ENCODE measurements around the gene FAU. TPM values are rescaled to one million over a fixed set of nuclear protein-coding genes. Genes with fewer than 3 reads are reported as not detected.

FAU gene
- total RNA-seq, 2 experiments from 2014 or later = 1,138 to 1,149 TPM

- Mint-ChIP-seq H3K27me3 (no peaks in the 10 kb centered on the region), H3K4me1 (ENCODE audit: low read depth) (peaks cover 33% of the 10 kb centered on the region), H3K9me3 (no peaks in the 10 kb centered on the region), H3K36me3 (peaks cover 59% of the 10 kb centered on the region), H3K4me3 (peak overlapping the region; percentile 99), H3K27ac (peak overlapping the region; percentile 96)
- CTCF ChIA-PET = interaction anchor here (1.2 to 1.3 kb wide), 2 partner anchors 25 to 238 kb away, joined by 4 to 5 read pairs; no protein-coding TSS in a partner anchor
- intact Hi-C loops (cut with micrococcal nuclease) = loop anchor here (1.0 to 5.0 kb wide), 7 partner anchors 12 to 72 kb away; partner anchors contain the start of genes ARL2, FAU, MRPL49 and SAC3D1
- DNase-seq = no peak
- POLR2A ChIA-PET = interaction anchor here (1.2 kb wide), 1 partner anchor 12 kb away, joined by 3 read pairs; no protein-coding TSS in a partner anchor
Observed at GRCh38 chr11:65084598-65085375, 37.1 kb downstream of the FAU start.

GRCh38 chr11:65083834-65084597 is 37.9 kb downstream of the FAU start, which contains the start of the genes CDCA5 and ZFPL1:
Gene CDCA5 (minus strand): TSS chr11:65084040. CDS start chr11:65083978, 62 bp downstream.
Gene ZFPL1 (plus strand): TSS chr11:65084222. CDS start chr11:65084699, 477 bp downstream.
- intact Hi-C loops (cut with micrococcal nuclease) = loop anchor here (1.0 to 5.0 kb wide), 7 partner anchors 12 to 72 kb away; partner anchors contain the start of genes ARL2, FAU, MRPL49 and SAC3D1
- POLR2A ChIA-PET = interaction anchor here (0.5 to 3.5 kb wide), 8 partner anchors 11 to 249 kb away, joined by 3 to 17 read pairs (median 3); partner anchors contain the start of genes FAU, MRPL49, SAC3D1 and VPS51
- peaks cover 57% of the 10 kb centered on the region for H3K36me3 Mint-ChIP-seq

GRCh38 chr11:65083134-65083833 is 38.6 kb downstream of the FAU start:
- Mint-ChIP-seq H3K27me3 (no peaks in the 10 kb centered on the region), H3K4me3 (peak overlapping the region; percentile 99)
- peak; percentile 34 for DNase-seq

More at GRCh38 chr11:65083834-65084597, 37.9 kb downstream of the FAU start, which contains the start of the genes CDCA5 and ZFPL1:
- Mint-ChIP-seq H3K9me3 (no peaks in the 10 kb centered on the region), H3K4me3 (peak within 1 kb of the TSS; percentile 99), H3K27me3 (no peaks in the 10 kb centered on the region), H3K27ac (peak within 1 kb of the TSS; percentile 96), H3K4me1 (ENCODE audit: low read depth) (peaks cover 36% of the 10 kb centered on the region)
- CTCF ChIA-PET = interaction anchor here (0.7 to 2.2 kb wide), 4 partner anchors 15 to 249 kb away, joined by 3 to 8 read pairs (median 5); partner anchors contain the start of gene ARL2
- DNase-seq = peak; percentile 97

DNA sequence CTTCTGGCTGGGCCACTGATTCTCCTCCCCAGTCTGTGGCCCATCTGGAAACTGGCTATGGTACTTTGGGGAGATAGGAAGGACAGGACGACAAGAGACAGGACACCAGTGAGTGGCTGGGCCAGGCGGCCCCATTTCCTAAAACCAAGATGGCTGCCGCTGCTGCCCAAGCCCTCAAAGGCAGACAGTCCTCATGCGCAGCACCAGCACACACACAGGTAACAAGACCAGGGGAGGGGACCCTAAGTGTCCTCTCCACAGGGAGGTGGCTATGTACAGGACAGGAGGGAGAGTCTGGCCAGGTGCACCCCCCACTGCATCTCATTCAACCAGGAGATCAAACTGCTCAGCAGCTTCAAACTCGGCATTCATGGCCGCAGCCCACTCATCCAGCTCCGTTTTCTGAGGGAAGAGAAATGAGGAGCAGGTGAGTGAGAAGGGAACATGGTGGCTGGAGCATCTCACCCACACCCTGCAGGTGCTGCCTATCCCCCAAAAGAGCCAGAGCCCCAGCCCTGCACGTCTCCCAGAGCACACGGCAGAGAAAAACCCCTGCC is 43.1 kb downstream of the FAU start:
- CTCF ChIA-PET = interaction anchor here (0.6 to 1.8 kb wide), 4 partner anchors 32 to 231 kb away, joined by 3 to 7 read pairs (median 4); partner anchors contain the start of gene TM7SF2
- no peak for DNase-seq
- Mint-ChIP-seq H3K27ac (no peak overlapping the region), H3K36me3 (peaks cover 68% of the 10 kb centered on the region), H3K4me1 (ENCODE audit: low read depth) (peaks cover 30% of the 10 kb centered on the region), H3K4me3 (no peak overlapping the region), H3K27me3 (no peaks in the 10 kb centered on the region), H3K9me3 (no peaks in the 10 kb centered on the region)
- POLR2A ChIA-PET = interaction anchor here (1.2 kb wide), 1 partner anchor 38 kb away, joined by 3 read pairs; the partner anchor contains the start of gene SAC3D1
- intact Hi-C loops (cut with micrococcal nuclease) = no loop called here

More at GRCh38 chr11:65083134-65083833, 38.6 kb downstream of the FAU start:
- peaks cover 43% of the 10 kb centered on the region for H3K4me1 Mint-ChIP-seq (ENCODE audit: low read depth)
- H3K9me3 Mint-ChIP-seq = no peaks in the 10 kb centered on the region
- H3K27ac Mint-ChIP-seq = peak overlapping the region; percentile 96
- H3K36me3 Mint-ChIP-seq = peaks cover 57% of the 10 kb centered on the region
- intact Hi-C loops (cut with micrococcal nuclease) = loop anchor here (5.0 kb wide), 2 partner anchors 56 to 71 kb away; partner anchors contain the start of genes ARL2 and SNX15
- ChIA-PET POLR2A (interaction anchor here (0.5 to 3.5 kb wide), 9 partner anchors 9 to 248 kb away, joined by 3 to 17 read pairs (median 4); partner anchors contain the start of genes FAU, MRPL49, SAC3D1 and VPS51), CTCF (interaction anchor here (0.7 to 2.2 kb wide), 5 partner anchors 14 to 250 kb away, joined by 3 to 8 read pairs (median 3); partner anchors contain the start of gene ARL2)

DNA sequence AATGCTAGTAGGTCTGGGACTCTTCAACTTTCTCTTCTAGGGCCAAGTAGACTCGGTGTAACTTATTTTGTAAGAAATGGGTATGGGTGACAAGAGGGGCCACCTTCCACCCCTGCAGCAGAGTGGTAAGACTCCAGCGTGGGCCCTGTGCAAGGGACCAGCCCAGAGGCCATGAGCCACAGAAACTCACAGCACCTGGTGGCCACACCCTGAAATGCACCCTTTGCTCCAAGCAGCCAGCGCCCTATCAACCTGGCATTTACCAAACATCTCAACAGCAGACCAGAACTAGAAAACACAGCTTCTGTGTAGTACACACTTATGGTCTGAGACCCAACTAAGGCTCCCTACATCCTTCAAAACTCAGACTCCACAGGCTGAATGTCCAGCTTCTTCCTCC is 43.8 kb downstream of the FAU start:
- peaks cover 30% of the 10 kb centered on the region for H3K4me1 Mint-ChIP-seq (ENCODE audit: low read depth)
- no peak overlapping the region for H3K27ac Mint-ChIP-seq
- H3K4me3 Mint-ChIP-seq = no peak overlapping the region
- H3K36me3 Mint-ChIP-seq = peaks cover 61% of the 10 kb centered on the region
- no peaks in the 10 kb centered on the region for H3K9me3 Mint-ChIP-seq
- intact Hi-C loops (cut with micrococcal nuclease) = no loop called here
- POLR2A ChIA-PET = no interaction called here
- CTCF ChIA-PET = interaction anchor here (0.6 to 1.8 kb wide), 4 partner anchors 33 to 230 kb away, joined by 3 to 7 read pairs (median 4); partner anchors contain the start of gene TM7SF2
- peak; percentile 74 for DNase-seq
- no peaks in the 10 kb centered on the region for H3K27me3 Mint-ChIP-seq

DNA sequence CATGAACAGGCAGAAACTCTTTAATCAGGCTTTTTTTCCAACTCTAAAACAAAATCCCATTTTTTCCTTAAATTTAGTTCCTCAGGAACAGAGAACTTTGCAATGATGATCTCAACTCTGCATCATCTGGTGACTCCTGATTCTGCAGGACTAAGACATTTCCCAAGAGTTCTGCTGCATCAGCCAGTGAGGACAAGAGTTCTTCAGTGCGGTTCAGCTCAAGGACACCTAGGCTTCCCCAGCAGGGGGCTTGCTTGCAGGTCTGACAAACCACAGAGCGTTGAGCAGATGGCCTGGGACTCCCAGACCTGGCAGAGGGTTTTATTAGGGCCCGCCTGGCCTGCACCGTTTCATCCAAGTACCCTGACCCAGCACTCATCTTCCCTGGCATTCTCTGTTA is 44.5 kb downstream of the FAU start:
- POLR2A ChIA-PET = no interaction called here
- H3K36me3 Mint-ChIP-seq = peaks cover 55% of the 10 kb centered on the region

DNA sequence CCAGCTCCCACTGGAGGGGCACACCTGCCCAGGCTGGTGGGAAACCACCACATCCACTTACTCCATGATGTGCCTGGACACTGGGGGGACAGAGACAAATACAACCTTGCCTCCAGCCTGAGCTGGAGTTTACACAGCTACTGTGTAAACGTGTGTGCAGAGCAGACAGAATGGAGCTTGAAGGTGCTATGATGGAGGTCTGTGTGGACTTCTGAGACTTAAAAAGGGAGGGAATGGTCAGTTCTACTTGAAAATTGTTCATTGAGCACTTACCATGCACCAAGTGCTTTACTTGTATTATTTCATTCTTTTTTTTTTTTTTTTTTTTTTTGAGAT is 49.3 kb downstream of the FAU start:
- Mint-ChIP-seq H3K36me3 (peaks cover 15% of the 10 kb centered on the region), H3K4me1 (ENCODE audit: low read depth) (no peaks in the 10 kb centered on the region), H3K27me3 (no peaks in the 10 kb centered on the region), H3K9me3 (no peaks in the 10 kb centered on the region), H3K27ac (no peak overlapping the region), H3K4me3 (no peak overlapping the region)
- intact Hi-C loops (cut with micrococcal nuclease) = no loop called here
- ChIA-PET POLR2A (interaction anchor here (0.7 kb wide), 1 partner anchor 11 kb away, joined by 3 read pairs; the partner anchor contains the start of gene CDCA5), CTCF (interaction anchor here (0.9 kb wide), 1 partner anchor 58 kb away, joined by 3 read pairs; the partner anchor contains the start of gene ARL2)
- no peak for DNase-seq

More for the DNA sequence above, 44.5 kb downstream of the FAU start:
- Mint-ChIP-seq H3K27me3 (no peaks in the 10 kb centered on the region), H3K9me3 (no peaks in the 10 kb centered on the region), H3K27ac (no peak overlapping the region), H3K4me3 (no peak overlapping the region), H3K4me1 (ENCODE audit: low read depth) (peaks cover 23% of the 10 kb centered on the region)
- intact Hi-C loops (cut with micrococcal nuclease) = no loop called here
- DNase-seq = no peak
- CTCF ChIA-PET = interaction anchor here (1.8 kb wide), 1 partner anchor 33 kb away, joined by 7 read pairs; the partner anchor contains the start of gene TM7SF2

DNA sequence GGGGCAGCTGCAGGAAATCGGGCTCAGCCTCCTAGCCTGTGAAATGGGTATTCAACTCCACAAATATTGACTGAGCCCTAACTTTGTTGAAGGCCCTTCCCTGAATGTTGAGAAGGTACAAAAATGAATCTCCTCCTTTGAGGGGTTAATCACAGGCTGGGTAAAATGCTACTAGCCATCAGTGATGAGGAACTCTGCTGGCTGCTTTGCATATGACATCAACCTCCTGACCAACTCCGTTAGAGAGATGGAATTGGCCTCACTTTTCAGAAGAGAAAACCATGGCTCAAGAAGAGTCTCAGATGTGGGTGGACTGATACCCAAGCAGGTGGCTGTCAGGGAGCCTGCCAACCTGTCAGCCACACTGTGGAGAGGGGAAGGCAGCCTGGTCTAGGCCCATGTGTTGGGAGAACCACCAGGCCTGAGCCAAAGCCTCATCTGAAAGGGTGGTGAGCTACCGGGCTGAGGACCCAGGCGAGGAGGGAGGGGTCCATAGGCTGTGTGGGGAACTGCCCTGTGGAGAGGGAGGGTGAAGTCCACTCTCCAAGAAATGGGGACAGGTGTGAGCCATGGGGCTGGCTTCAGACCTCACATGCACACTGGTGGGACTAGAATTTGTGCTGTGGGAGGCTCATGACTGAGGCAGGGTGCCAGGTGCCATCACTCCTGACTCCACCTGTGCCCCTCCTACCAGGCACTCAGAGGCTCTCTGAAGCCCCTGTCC is 49.9 kb downstream of the FAU start:
- ChIA-PET CTCF (interaction anchor here (0.9 kb wide), 1 partner anchor 58 kb away, joined by 3 read pairs; the partner anchor contains the start of gene ARL2), POLR2A (no interaction called here)
- H3K27me3 Mint-ChIP-seq = no peaks in the 10 kb centered on the region
- no peak overlapping the region for H3K27ac Mint-ChIP-seq
- H3K4me3 Mint-ChIP-seq = no peak overlapping the region
- H3K4me1 Mint-ChIP-seq (ENCODE audit: low read depth) = no peaks in the 10 kb centered on the region
- intact Hi-C loops (cut with micrococcal nuclease) = no loop called here
- no peak for DNase-seq
- no peaks in the 10 kb centered on the region for H3K9me3 Mint-ChIP-seq
- peaks cover 10% of the 10 kb centered on the region for H3K36me3 Mint-ChIP-seq

Measured in activated CD4-positive, alpha-beta memory T cell treated with anti-CD3 and anti-CD28 coated beads for 36 hours (primary cell).